Breast epithelium (tissue), 4 donors: ENCODE measurements around the gene SLC1A6. TPM values are rescaled to one million over a fixed set of nuclear protein-coding genes. Genes with fewer than 3 reads are reported as not detected.
"Not testable (repeated sequence)": the region's sequence is repeated elsewhere in the genome, so short reads cannot be mapped to it uniquely, and the experiment has no call there.

Experiments used
- DNase-seq, 2 donors: peaks; one replicate each; pipeline ENCODE4 v3.0.0-alpha.2; 2019; ENCODE audit warnings: low spot score in 2 of 2
- H3K27ac ChIP-seq, 2 donors: fragments of 200-600 bp; sonication (generic) in 1 of 2; one replicate each; pipeline ENCODE4 v1.5.1; 2016 to 2019; ENCODE audit warnings: mild to moderate bottlenecking in 1 of 2
- H3K27me3 ChIP-seq, 2 donors: fragments of 200-600 bp; sonication (generic) in 1 of 2; one replicate each; pipeline versions ENCODE4 v1.5.1 to v1.6.0; 2017 to 2019; ENCODE audit warnings: control low read depth in 1 of 2, mild to moderate bottlenecking in 1 of 2
- H3K36me3 ChIP-seq: fragments of 200-600 bp; one replicate; pipeline ENCODE4 v1.5.1; 2019
- H3K4me1 ChIP-seq, 2 donors: fragments of 200-600 bp; sonication (generic); one replicate each; pipeline ENCODE4 v1.5.1; 2016 to 2019; ENCODE audit warnings: control low read depth in 1 of 2
- H3K4me3 ChIP-seq, 3 donors: fragments of 200-600 bp; sonication (generic); 1 replicate in 2 of 3; 2 replicates in 1 of 3; pipeline ENCODE4 v1.5.1; 2016 to 2019; ENCODE audit warnings: mild to moderate bottlenecking in 3 of 3, moderate library complexity in 2 of 3
- H3K9me3 ChIP-seq, 2 donors: fragments of 200-600 bp; sonication (generic) in 1 of 2; one replicate each; pipeline ENCODE4 v1.5.1; 2016 to 2019; ENCODE audit warnings: control low read depth in 1 of 2
- POLR2A ChIP-seq: fragments of 450-650 bp; IDR thresholded peaks from one replicate; pipeline ENCODE4 v1.6.1; 2016; ENCODE audit warnings: antibody characterized with exemption, mild to moderate bottlenecking, moderate library complexity
- POLR2AphosphoS5 ChIP-seq, 3 donors: sonication (generic); formaldehyde crosslinking; IDR thresholded peaks; one replicate each; pipeline ENCODE4 v1.6.1; 2017; ENCODE audit warnings: antibody characterized with exemption in 3 of 3
- intact Hi-C: fragments of 100-400 bp; cut with DNase I; formaldehyde crosslinking; loops from one replicate; pipeline ENCODE4 v1.15.1; 2023; ENCODE audit warnings: low total_unique reads
- total RNA-seq, 3 donors: library from RNA; depleted of rRNA; stranded (reverse); fragments of >200 nt; gene quantifications; one replicate each; pipeline ENCODE4 v1.1.0, GENCODE V29; 2016
- TF ChIP-seq, protein P1 (sequence below), 3 donors: fragments of 450-650 bp; IDR thresholded peaks; one replicate each; pipeline ENCODE4 v1.5.1; 2016 to 2017; ENCODE audit warnings: antibody characterized with exemption in 3 of 3, mild to moderate bottlenecking in 3 of 3, moderate library complexity in 3 of 3

The SLC1A6 gene
- total RNA-seq, 3 donors from 2014 or later = not detected

DNA sequence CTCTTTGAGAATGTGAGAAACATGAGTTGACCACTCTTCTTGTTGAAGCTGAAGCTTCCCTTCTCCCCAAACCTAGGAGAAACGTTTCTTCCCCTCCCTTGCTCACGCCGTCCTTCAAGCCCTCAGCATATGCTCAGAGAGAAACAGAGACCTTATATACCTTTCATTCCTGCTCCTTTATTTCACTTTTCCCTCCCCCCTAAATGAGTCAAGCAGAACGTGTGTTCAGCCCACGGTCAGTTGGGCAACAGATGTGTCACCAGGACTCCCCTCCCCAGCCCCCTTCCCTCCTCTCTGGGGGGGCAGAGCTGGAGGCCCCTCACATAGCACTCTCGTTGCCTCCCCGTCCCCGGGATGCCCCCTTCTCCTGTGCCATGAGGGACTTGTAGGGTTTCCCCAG lies 29.8 kb downstream of the SLC1A6 start:
- H3K9me3 ChIP-seq = peaks cover 0 to 8% of the 10 kb centered on the region in 2 donors
- TF ChIP-seq POLR2A (no peak), POLR2AphosphoS5 (IDR thresholded peaks at IDR 0.05) (no peak)
- TF ChIP-seq, protein P1, sequence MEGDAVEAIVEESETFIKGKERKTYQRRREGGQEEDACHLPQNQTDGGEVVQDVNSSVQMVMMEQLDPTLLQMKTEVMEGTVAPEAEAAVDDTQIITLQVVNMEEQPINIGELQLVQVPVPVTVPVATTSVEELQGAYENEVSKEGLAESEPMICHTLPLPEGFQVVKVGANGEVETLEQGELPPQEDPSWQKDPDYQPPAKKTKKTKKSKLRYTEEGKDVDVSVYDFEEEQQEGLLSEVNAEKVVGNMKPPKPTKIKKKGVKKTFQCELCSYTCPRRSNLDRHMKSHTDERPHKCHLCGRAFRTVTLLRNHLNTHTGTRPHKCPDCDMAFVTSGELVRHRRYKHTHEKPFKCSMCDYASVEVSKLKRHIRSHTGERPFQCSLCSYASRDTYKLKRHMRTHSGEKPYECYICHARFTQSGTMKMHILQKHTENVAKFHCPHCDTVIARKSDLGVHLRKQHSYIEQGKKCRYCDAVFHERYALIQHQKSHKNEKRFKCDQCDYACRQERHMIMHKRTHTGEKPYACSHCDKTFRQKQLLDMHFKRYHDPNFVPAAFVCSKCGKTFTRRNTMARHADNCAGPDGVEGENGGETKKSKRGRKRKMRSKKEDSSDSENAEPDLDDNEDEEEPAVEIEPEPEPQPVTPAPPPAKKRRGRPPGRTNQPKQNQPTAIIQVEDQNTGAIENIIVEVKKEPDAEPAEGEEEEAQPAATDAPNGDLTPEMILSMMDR (IDR thresholded peaks at IDR 0.05) = no peak
- intact Hi-C loops = no loop called here
- peaks cover 0 to 12% of the 10 kb centered on the region in 2 donors for H3K27me3 ChIP-seq
- no peaks in the 10 kb centered on the region for H3K4me1 ChIP-seq
- H3K27ac ChIP-seq = no peak overlapping the region
- DNase-seq = no peak
- H3K36me3 ChIP-seq = no peaks in the 10 kb centered on the region
- H3K4me3 ChIP-seq = no peak overlapping the region

DNA sequence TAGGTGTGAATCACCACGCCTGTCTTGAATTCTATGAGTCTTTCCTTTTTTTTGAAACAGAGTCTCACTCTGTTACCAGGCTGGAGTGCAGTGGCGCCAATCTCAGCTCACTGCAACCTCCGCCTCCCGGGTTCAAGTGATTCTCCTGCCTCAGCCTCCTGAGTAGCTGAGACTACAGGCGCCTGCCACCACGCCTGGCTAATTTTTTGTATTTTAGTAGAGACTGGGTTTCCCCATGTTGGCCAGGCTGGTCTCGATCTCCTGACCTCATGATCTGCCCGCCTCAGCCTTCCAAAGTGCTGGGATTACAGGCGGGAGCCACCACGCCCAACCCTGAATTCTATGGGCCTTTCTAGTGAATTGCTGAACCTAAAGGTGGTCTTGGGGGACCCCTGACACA lies 30.3 kb downstream of the SLC1A6 start:
- H3K27ac ChIP-seq, H3K4me1 ChIP-seq, H3K9me3 ChIP-seq, H3K36me3 ChIP-seq, H3K4me3 ChIP-seq, intact Hi-C loops, DNase-seq, H3K27me3 ChIP-seq: not testable (repeated sequence)

GRCh38 chr19:14944456-14944855 lies 35.2 kb downstream of the SLC1A6 start:
- TF ChIP-seq POLR2AphosphoS5 (IDR thresholded peaks at IDR 0.05) (no peak), POLR2A (no peak)
- TF ChIP-seq, protein P1 (IDR thresholded peaks at IDR 0.05) = no peak
- Histone ChIP-seq H3K4me3 (no peak overlapping the region), H3K27me3 (no peaks in the 10 kb centered on the region), H3K4me1 (no peaks in the 10 kb centered on the region), H3K27ac (no peak overlapping the region), H3K9me3 (no peaks in the 10 kb centered on the region), H3K36me3 (no peaks in the 10 kb centered on the region)
- intact Hi-C loops = no loop called here
- DNase-seq = no peak

- Histone ChIP-seq H3K9me3 (no peaks in the 10 kb centered on the region), H3K4me3 (no peak overlapping the region), H3K4me1 (no peaks in the 10 kb centered on the region), H3K27ac (no peak overlapping the region), H3K27me3 (no peaks in the 10 kb centered on the region), H3K36me3 (no peaks in the 10 kb centered on the region)
- no peak for DNase-seq
- intact Hi-C loops = no loop called here
- TF ChIP-seq POLR2AphosphoS5 (IDR thresholded peaks at IDR 0.05) (no peak), POLR2A (no peak)
- TF ChIP-seq, protein P1 (IDR thresholded peaks at IDR 0.05) = no peak
Measured at GRCh38 chr19:14943601-14944000, 36.1 kb downstream of the SLC1A6 start.

DNA sequence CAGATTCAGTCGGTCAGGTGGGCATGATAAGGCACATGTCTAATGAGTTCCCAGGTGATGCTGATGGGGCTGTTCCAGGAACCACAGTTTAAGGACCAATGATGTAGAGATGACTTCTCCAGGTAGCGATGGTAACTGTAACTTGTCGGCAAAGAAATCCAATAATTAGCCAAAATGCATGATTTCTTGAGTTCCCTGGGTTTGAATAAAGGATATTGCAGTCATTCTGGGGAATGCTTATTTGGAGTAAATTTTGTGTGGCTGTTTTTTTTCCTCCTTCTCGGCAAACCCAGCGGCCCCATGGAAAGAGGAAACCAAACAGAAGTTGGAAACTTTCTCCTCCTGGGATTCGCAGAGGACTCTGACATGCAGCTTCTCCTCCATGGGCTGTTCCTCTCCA lies 38.5 kb downstream of the SLC1A6 start, which contains the start of gene OR7C2:
Gene OR7C2 (plus strand): TSS at position 301 of the 400 bp plus-strand sequence. CDS start 0 bp downstream, at position 301.
- Histone ChIP-seq H3K4me3 (no peak within 1 kb of the TSS), H3K27me3 (no peaks in the 10 kb centered on the region), H3K36me3 (no peaks in the 10 kb centered on the region), H3K9me3 (no peaks in the 10 kb centered on the region), H3K27ac (no peak within 1 kb of the TSS), H3K4me1 (no peaks in the 10 kb centered on the region)
- DNase-seq = no peak
- intact Hi-C loops = no loop called here
- TF ChIP-seq, protein P1 (IDR thresholded peaks at IDR 0.05) = no peak
- no peak for TF ChIP-seq POLR2A
- no peak for TF ChIP-seq POLR2AphosphoS5 (IDR thresholded peaks at IDR 0.05)

DNA sequence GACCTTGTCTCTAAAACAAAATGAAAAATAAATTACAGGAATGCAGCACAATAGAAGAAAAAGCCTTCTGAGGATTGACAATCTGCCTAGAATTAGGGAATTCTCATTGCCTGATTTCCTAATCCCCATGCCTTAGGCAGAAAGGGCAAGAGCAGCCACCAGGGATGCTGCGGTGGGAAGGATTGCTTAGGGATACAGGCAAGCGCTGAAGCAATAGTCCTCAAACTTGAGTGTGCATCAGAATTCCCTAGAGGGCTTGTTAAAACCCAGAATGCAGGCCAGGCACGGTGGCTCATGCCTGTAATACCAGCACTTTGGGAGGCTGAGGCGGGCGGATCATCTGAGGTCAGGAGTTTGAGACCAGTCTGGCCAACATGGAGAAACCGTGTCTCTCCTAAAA lies 39.4 kb downstream of the SLC1A6 start:
- no peaks in the 10 kb centered on the region for H3K4me1 ChIP-seq
- H3K9me3 ChIP-seq = no peaks in the 10 kb centered on the region
- DNase-seq = no peak
- no peaks in the 10 kb centered on the region for H3K36me3 ChIP-seq
- intact Hi-C loops = no loop called here
- TF ChIP-seq POLR2AphosphoS5 (IDR thresholded peaks at IDR 0.05) (no peak), POLR2A (no peak)
- TF ChIP-seq, protein P1 (IDR thresholded peaks at IDR 0.05) = no peak
- no peak overlapping the region for H3K4me3 ChIP-seq
- H3K27me3 ChIP-seq = no peaks in the 10 kb centered on the region
- no peak overlapping the region for H3K27ac ChIP-seq
